Activated T-helper 17 cell treated with anti-CD3 and anti-CD28 coated beads, Interleukin-2, amount 50 U/mL, for 72 hours (primary cell): ENCODE measurements around the gene ABHD14A. TPM values are rescaled to one million over a fixed set of nuclear protein-coding genes. Genes with fewer than 3 reads are reported as not detected.

Experiments used
- ATAC-seq: fragments of 150-1000 bp; cut with Tn5 transposase; replicated peaks from 2 replicates; pipeline ENCODE4 v1.10.0; 2021; ENCODE audit warnings: mild to moderate bottlenecking, moderate library complexity
- H3K27ac Mint-ChIP-seq: one replicate; pipeline ENCODE4 v1.8.0; 2022; ENCODE audit warnings: mixed read lengths
- H3K27me3 Mint-ChIP-seq: one replicate; pipeline ENCODE4 v1.8.0; 2022; ENCODE audit warnings: mixed read lengths
- H3K36me3 Mint-ChIP-seq: one replicate; pipeline ENCODE4 v1.8.0; 2022; ENCODE audit warnings: low read depth, mild to moderate bottlenecking, mixed read lengths
- H3K4me1 Mint-ChIP-seq: one replicate; pipeline ENCODE4 v1.8.0; 2022; ENCODE audit warnings: mixed read lengths
- H3K4me3 Mint-ChIP-seq: one replicate; pipeline ENCODE4 v1.8.0; 2022; ENCODE audit warnings: mild to moderate bottlenecking, mixed read lengths
- H3K9me3 Mint-ChIP-seq: one replicate; pipeline ENCODE4 v1.8.0; 2022; ENCODE audit warnings: mixed read lengths
- total RNA-seq, 2 donors: library from RNA; stranded (reverse); gene quantifications; one replicate each; pipeline ENCODE4 v1.2.3, GENCODE V29; 2022

Gene ABHD14A
- total RNA-seq, 2 donors from 2014 or later = 10.5 to 11.1 TPM

DNA sequence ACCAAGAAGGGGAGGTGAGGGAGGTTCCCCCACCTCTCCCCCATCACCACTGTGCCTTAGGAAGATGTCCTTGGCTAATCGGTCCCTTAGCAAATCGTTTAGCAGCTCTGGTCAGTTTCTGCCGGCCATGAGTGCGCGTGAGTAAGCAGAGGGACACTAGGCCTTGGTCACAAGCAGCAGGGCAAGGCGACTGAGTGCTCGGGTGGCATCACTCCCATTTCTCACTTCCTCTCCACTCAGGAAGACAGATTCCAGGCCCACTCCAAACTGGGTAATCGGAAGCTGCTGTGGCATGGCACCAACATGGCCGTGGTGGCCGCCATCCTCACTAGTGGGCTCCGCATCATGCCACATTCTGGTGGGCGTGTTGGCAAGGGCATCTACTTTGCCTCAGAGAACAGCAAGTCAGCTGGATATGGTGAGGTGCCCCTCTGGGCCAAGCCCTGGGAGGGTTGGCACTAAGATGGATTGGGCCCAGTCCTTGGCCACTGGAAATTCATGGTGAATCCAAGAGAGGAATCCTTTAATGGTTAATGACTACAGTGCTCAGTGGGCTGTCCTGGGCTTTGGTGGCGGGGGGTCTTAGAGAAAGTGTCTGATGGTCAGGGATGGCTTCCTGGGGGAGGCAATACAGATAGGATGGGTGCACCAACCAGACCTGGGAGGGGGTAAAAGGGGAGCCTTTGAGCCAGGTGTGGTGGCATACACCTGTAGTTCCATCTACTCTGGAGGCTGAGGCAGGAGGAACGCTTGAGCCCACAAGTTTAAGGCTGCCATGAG is 28.7 kb upstream of the ABHD14A start:
- Mint-ChIP-seq H3K4me1 (no peaks in the 10 kb centered on the region), H3K4me3 (no peak overlapping the region), H3K9me3 (no peaks in the 10 kb centered on the region), H3K27ac (peak overlapping the region; percentile 61), H3K27me3 (no peaks in the 10 kb centered on the region), H3K36me3 (no peaks in the 10 kb centered on the region)
- ATAC-seq = no peak

- ATAC-seq = no peak
- Mint-ChIP-seq H3K4me1 (no peaks in the 10 kb centered on the region), H3K36me3 (no peaks in the 10 kb centered on the region), H3K27ac (peak overlapping the region; percentile 61), H3K27me3 (no peaks in the 10 kb centered on the region), H3K9me3 (no peaks in the 10 kb centered on the region), H3K4me3 (no peak overlapping the region)
Measured at GRCh38 chr3:51946796-51947195, 28.1 kb upstream of the ABHD14A start.

DNA sequence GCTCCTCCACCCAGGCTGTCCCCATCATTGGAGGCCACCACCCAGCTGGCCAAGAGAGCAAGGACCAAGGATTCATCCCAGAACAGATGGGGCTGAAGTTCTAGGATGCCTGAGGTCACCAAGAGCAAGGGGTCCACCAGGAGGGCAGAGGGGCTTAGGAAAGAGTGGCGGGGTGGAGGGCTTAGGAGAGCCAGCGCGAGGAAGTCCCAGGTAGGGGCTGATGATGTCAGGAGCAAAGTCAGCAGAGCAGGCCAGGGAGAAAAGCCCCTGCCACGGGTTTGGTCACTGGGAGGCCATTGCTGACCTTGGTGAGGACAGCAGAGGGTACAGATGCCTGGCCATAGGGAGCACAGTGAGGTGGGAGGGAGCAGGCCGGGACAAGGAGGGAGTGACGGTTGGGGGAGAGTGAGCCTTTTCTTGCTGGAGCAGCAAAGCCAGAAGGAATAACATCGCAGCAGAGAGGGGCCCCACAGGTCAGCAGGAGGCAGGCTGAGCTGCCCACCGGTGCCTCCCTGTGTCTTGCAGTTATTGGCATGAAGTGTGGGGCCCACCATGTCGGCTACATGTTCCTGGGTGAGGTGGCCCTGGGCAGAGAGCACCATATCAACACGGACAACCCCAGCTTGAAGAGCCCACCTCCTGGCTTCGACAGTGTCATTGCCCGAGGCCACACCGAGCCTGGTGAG is 27.5 kb upstream of the ABHD14A start:
- ATAC-seq = no peak
- Mint-ChIP-seq H3K27me3 (no peaks in the 10 kb centered on the region), H3K36me3 (no peaks in the 10 kb centered on the region), H3K4me3 (no peak overlapping the region), H3K9me3 (no peaks in the 10 kb centered on the region), H3K27ac (peak overlapping the region; percentile 61), H3K4me1 (no peaks in the 10 kb centered on the region)

DNA sequence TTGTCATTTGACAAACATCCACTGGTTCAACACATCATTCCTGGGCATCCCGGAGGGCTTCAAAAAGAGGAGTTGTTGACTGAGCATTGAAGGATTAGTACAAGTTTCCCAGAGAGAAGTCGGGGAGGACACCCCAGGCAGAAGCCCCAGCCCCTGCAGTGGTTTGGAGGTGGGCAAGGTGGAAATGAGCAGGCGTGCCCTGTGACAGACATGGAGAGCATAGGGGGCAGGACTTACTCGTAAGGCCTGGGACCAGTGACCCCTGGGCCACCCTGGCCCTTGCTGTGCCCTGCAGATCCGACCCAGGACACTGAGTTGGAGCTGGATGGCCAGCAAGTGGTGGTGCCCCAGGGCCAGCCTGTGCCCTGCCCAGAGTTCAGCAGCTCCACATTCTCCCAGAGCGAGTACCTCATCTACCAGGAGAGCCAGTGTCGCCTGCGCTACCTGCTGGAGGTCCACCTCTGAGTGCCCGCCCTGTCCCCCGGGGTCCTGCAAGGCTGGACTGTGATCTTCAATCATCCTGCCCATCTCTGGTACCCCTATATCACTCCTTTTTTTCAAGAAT is 26.8 kb upstream of the ABHD14A start:
- H3K27me3 Mint-ChIP-seq = peaks cover 3% of the 10 kb centered on the region
- H3K4me1 Mint-ChIP-seq = no peaks in the 10 kb centered on the region
- no peak overlapping the region for H3K4me3 Mint-ChIP-seq
- no peaks in the 10 kb centered on the region for H3K36me3 Mint-ChIP-seq
- H3K27ac Mint-ChIP-seq = no peak overlapping the region
- no peaks in the 10 kb centered on the region for H3K9me3 Mint-ChIP-seq
- no peak for ATAC-seq

- Mint-ChIP-seq H3K36me3 (no peaks in the 10 kb centered on the region), H3K4me1 (peaks cover 5% of the 10 kb centered on the region), H3K4me3 (no peak overlapping the region), H3K27me3 (peaks cover 13% of the 10 kb centered on the region), H3K9me3 (no peaks in the 10 kb centered on the region), H3K27ac (no peak overlapping the region)
- ATAC-seq = no peak
Measured at GRCh38 chr3:51949121-51949520, 25.7 kb upstream of the ABHD14A start.

- H3K4me3 Mint-ChIP-seq = no peak overlapping the region
- H3K36me3 Mint-ChIP-seq = no peaks in the 10 kb centered on the region
- peaks cover 5% of the 10 kb centered on the region for H3K4me1 Mint-ChIP-seq
- no peaks in the 10 kb centered on the region for H3K9me3 Mint-ChIP-seq
- no peak overlapping the region for H3K27ac Mint-ChIP-seq
- no peak for ATAC-seq
- H3K27me3 Mint-ChIP-seq = peaks cover 19% of the 10 kb centered on the region
Measured at GRCh38 chr3:51950899-51951298, 24.0 kb upstream of the ABHD14A start.

DNA sequence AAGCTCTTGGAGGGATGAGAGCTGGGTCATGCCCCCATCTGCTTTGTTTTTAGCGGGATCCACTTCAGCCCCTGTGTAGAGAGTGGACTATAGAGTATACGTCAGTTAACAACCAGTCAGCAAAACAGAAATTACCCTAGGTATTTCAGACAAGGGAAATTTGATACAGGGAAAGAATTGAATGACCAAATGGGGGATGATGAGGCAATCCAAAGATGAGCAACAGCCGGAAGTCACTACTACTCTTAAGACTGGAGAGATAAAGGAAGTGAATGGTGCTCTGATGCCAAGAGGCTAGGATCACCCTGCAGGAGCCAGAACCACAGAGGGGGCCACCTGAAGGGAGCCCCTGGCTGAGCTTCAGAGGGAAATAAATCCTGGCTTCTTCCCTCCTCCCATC is 21.4 kb upstream of the ABHD14A start:
- no peak for ATAC-seq
- Mint-ChIP-seq H3K4me1 (peaks cover 9% of the 10 kb centered on the region), H3K36me3 (peaks cover 5% of the 10 kb centered on the region), H3K27me3 (peaks cover 23% of the 10 kb centered on the region), H3K27ac (no peak overlapping the region), H3K4me3 (no peak overlapping the region), H3K9me3 (no peaks in the 10 kb centered on the region)

DNA sequence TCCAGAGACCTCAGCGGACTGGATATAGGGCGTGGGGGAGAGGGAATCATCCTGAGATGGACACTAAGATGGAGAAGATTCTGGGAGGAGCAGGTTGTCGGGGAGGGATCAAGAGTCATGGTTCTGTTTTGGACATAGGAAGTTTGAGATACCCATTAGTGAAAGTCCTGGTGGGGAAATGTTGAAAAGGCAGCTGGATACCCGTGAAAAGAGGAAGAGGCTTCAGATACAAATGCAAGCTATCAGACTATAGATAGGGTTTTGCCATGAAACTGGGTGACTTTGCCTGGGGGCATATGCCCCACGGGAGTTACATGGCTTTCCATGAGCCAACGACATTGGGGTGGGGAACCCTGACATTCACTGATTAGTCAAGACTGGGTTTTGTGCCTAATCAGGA is 20.8 kb upstream of the ABHD14A start:
- H3K36me3 Mint-ChIP-seq = peaks cover 7% of the 10 kb centered on the region
- H3K9me3 Mint-ChIP-seq = no peaks in the 10 kb centered on the region
- ATAC-seq = no peak
- H3K27me3 Mint-ChIP-seq = peaks cover 24% of the 10 kb centered on the region
- H3K27ac Mint-ChIP-seq = no peak overlapping the region
- peaks cover 10% of the 10 kb centered on the region for H3K4me1 Mint-ChIP-seq
- H3K4me3 Mint-ChIP-seq = no peak overlapping the region

DNA sequence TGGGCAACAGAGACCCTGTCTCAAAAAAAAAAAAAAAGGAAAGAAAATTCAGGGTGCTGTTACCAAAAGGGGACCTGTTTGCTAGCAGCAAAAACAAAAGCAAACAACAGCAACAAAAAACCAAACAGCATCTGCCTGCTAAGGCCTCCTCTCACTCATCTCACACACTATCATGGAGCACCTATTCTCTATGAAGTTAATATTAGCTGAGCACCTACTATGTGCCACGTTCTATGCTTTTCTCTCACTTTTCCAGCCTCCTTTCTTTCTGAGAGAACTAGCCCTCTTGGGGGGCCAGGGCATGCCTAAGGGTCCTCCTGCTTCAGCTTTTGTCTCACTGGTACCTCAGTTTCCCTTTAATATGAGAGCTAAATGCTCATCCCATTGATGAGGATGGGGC is 20.2 kb upstream of the ABHD14A start:
- Mint-ChIP-seq H3K36me3 (peaks cover 7% of the 10 kb centered on the region), H3K27me3 (peaks cover 24% of the 10 kb centered on the region), H3K4me3 (no peak overlapping the region), H3K4me1 (peaks cover 10% of the 10 kb centered on the region), H3K9me3 (no peaks in the 10 kb centered on the region), H3K27ac (no peak overlapping the region)
- ATAC-seq = no peak

- no peak within 1 kb of the TSS for H3K27ac Mint-ChIP-seq
- H3K36me3 Mint-ChIP-seq = peaks cover 7% of the 10 kb centered on the region
- H3K27me3 Mint-ChIP-seq = peaks cover 24% of the 10 kb centered on the region
- ATAC-seq = no peak
- no peaks in the 10 kb centered on the region for H3K9me3 Mint-ChIP-seq
- peaks cover 10% of the 10 kb centered on the region for H3K4me1 Mint-ChIP-seq
- H3K4me3 Mint-ChIP-seq = peak within 1 kb of the TSS; percentile 13
Measured at GRCh38 chr3:51955175-51955892, 19.5 kb upstream of the ABHD14A start, which contains the start of gene GPR62. Gene GPR62, plus strand, starts transcription at chr3:51955381. Its CDS starts 272 bp downstream, at chr3:51955653.

DNA sequence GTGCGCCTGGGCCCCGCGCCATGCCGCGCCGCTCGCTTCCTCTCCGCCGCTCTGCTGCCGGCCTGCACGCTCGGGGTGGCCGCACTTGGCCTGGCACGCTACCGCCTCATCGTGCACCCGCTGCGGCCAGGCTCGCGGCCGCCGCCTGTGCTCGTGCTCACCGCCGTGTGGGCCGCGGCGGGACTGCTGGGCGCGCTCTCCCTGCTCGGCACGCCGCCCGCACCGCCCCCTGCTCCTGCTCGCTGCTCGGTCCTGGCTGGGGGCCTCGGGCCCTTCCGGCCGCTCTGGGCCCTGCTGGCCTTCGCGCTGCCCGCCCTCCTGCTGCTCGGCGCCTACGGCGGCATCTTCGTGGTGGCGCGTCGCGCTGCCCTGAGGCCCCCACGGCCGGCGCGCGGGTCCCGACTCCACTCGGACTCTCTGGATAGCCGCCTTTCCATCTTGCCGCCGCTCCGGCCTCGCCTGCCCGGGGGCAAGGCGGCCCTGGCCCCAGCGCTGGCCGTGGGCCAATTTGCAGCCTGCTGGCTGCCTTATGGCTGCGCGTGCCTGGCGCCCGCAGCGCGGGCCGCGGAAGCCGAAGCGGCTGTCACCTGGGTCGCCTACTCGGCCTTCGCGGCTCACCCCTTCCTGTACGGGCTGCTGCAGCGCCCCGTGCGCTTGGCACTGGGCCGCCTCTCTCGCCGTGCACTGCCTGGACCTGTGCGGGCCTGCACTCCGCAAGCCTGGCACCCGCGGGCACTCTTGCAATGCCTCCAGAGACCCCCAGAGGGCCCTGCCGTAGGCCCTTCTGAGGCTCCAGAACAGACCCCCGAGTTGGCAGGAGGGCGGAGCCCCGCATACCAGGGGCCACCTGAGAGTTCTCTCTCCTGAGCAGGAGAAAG is 18.7 kb upstream of the ABHD14A start:
- Mint-ChIP-seq H3K27ac (no peak overlapping the region), H3K36me3 (peaks cover 8% of the 10 kb centered on the region), H3K27me3 (peaks cover 24% of the 10 kb centered on the region), H3K9me3 (no peaks in the 10 kb centered on the region), H3K4me1 (peaks cover 10% of the 10 kb centered on the region), H3K4me3 (peak overlapping the region; percentile 19)
- ATAC-seq = peak; percentile 76

DNA sequence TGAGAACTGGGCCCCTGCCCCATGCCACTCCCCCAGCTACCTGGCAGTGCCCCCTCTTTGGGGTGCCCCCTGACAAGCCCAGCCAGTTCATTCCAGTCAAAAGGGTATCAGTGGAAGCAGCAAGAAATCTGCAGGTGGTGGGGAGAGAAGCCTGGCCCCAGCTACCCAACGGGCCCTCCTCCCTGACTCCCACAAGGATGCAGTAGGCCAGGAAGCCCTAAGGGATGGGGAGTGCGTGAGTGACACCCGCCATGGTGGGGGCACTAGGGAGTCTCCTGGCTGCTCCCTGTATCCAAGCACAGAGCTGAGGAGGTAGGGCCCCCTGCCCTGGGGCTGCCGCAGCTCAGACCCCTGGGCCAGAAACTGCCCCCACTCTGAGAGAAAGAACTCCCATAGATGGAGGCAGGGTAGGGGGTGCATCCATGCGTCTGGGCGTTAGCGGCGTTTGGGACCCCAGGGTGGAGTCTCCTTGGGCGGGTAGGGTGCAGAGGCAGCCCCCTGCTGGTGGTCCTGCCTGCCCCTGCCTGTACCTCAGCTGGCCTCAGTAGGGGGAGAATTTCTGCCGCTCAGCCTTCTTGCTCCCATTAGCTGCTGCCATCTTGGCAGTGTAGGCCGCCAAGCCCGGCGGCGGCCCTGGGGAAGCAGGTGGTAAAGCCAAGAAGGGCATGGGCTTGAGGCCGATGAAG is 17.2 kb upstream of the ABHD14A start:
- H3K27me3 Mint-ChIP-seq = peaks cover 24% of the 10 kb centered on the region
- H3K4me1 Mint-ChIP-seq = peaks cover 10% of the 10 kb centered on the region
- peaks cover 12% of the 10 kb centered on the region for H3K36me3 Mint-ChIP-seq
- ATAC-seq = no peak
- H3K9me3 Mint-ChIP-seq = no peaks in the 10 kb centered on the region
- H3K4me3 Mint-ChIP-seq = no peak overlapping the region
- no peak overlapping the region for H3K27ac Mint-ChIP-seq
